Hepatocyte (in vitro differentiated cells): ENCODE results near the gene DOP1B. TPM values are rescaled to one million over a fixed set of nuclear protein-coding genes. Genes with fewer than 3 reads are reported as not detected.

Source experiments
- DNase-seq: peaks from one replicate; pipeline ENCODE4 v3.0.0-alpha.2; 2016; ENCODE audit warnings: low spot score
- H2AFZ ChIP-seq: fragments of 200-600 bp; sonication (generic); 2 replicates; pipeline ENCODE4 v1.6.0; 2016; ENCODE audit warnings: antibody characterized with exemption, mild to moderate bottlenecking
- H3K27ac ChIP-seq: fragments of 200-600 bp; sonication (generic); 2 replicates; pipeline ENCODE4 v1.5.1; 2016; ENCODE audit warnings: mild to moderate bottlenecking
- H3K27me3 ChIP-seq: fragments of 200-600 bp; sonication (generic); 2 replicates; pipeline ENCODE4 v1.6.1; 2016
- H3K36me3 ChIP-seq: fragments of 200-600 bp; sonication (generic); replicated peaks from 2 replicates; pipeline ENCODE4 v1.5.1; 2016; ENCODE audit warnings: low read depth; ENCODE audit not compliant: insufficient read depth
- H3K4me1 ChIP-seq: fragments of 200-600 bp; sonication (generic); 2 replicates; pipeline ENCODE4 v1.5.1; 2016; ENCODE audit warnings: mild to moderate bottlenecking, moderate library complexity; ENCODE audit not compliant: insufficient read depth
- H3K4me2 ChIP-seq: fragments of 200-600 bp; sonication (generic); 2 replicates; pipeline ENCODE4 v1.6.0; 2016
- H3K4me3 ChIP-seq: fragments of 200-600 bp; sonication (generic); 2 replicates; pipeline ENCODE4 v1.5.1; 2016; ENCODE audit warnings: mild to moderate bottlenecking
- H3K79me2 ChIP-seq: fragments of 200-600 bp; sonication (generic); 2 replicates; pipeline ENCODE4 v1.6.0; 2017; ENCODE audit warnings: mild to moderate bottlenecking
- H3K9me2 ChIP-seq: fragments of 200-600 bp; sonication (generic); replicated peaks from 2 replicates; pipeline ENCODE4 v1.6.0; 2017; ENCODE audit warnings: mild to moderate bottlenecking; ENCODE audit not compliant: insufficient read depth
- H3K9me3 ChIP-seq: fragments of 200-600 bp; sonication (generic); 2 replicates; pipeline ENCODE4 v1.5.1; 2016; ENCODE audit warnings: low read depth, mild to moderate bottlenecking
- H4K20me1 ChIP-seq: fragments of 200-600 bp; sonication (generic); 2 replicates; pipeline ENCODE4 v1.6.0; 2016; ENCODE audit warnings: mild to moderate bottlenecking; ENCODE audit not compliant: insufficient read depth, poor library complexity, severe bottlenecking
- EZH2 ChIP-seq: fragments of 200-600 bp; sonication (generic); IDR thresholded peaks from 2 replicates; pipeline ENCODE4 v1.6.1; 2016; ENCODE audit warnings: antibody characterized with exemption, mild to moderate bottlenecking, borderline replicate concordance
- EZH2phosphoT487 ChIP-seq: fragments of 200-600 bp; sonication (generic); IDR thresholded peaks from one replicate; pipeline ENCODE4 v1.6.1; 2018; ENCODE audit warnings: antibody characterized with exemption, mild to moderate bottlenecking, low read depth, moderate library complexity; ENCODE audit not compliant: unreplicated experiment, severe bottlenecking
- WGBS: methylation state at CpG from one replicate; pipeline ENCODE4 v1.1.6; 2016; ENCODE audit warnings: low lambda C conversion rate; ENCODE audit errors: missing lambda C conversion rate; 5-methylcytosine and 5-hydroxymethylcytosine counted together
- polyA plus RNA-seq: library from polyadenylated mRNA; unstranded; fragments of >200 nt; fragmentation: Nextera tagmentation; extraction: Ambion mirVana; gene quantifications from 2 replicates; pipeline ENCODE4 v1.2.1, GENCODE V29; 2016
- total RNA-seq: library from RNA; depleted of rRNA; stranded (reverse); fragments of >200 nt; gene quantifications from 2 replicates; pipeline ENCODE4 v1.2.3, GENCODE V29; 2014
- TF ChIP-seq, protein P1 (sequence below): fragments of 200-600 bp; sonication (generic); IDR thresholded peaks from 2 replicates; pipeline ENCODE4 v1.5.1; 2016; ENCODE audit warnings: antibody characterized with exemption, mild to moderate bottlenecking; ENCODE audit not compliant: poor library complexity

The DOP1B gene
- total and polyA plus RNA-seq, 2 experiments from 2014 or later: 6.6 to 17.7 TPM

DNA sequence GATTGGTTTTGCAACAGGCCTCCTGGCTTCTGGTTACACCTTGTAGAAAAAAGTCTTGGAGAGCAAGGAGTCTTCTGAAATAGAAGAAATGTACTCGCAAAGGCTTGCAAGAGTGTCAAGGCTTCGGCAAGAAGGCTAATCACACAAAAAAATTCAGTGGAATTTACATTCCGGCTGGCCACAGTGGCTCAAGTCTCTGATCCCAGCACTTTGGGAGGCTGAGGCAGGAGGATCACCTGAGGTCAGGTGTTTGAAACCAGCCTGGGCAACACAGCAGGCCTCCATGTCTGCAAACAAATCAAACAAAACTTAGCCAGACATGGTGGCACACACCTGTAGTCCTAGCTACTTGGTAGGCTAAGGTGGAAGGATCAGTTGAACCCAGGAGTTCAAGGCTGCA is 7.7 kb upstream of the DOP1B start:
- no peak for TF ChIP-seq EZH2
- no peak for TF ChIP-seq EZH2phosphoT487
- TF ChIP-seq, protein P1, sequence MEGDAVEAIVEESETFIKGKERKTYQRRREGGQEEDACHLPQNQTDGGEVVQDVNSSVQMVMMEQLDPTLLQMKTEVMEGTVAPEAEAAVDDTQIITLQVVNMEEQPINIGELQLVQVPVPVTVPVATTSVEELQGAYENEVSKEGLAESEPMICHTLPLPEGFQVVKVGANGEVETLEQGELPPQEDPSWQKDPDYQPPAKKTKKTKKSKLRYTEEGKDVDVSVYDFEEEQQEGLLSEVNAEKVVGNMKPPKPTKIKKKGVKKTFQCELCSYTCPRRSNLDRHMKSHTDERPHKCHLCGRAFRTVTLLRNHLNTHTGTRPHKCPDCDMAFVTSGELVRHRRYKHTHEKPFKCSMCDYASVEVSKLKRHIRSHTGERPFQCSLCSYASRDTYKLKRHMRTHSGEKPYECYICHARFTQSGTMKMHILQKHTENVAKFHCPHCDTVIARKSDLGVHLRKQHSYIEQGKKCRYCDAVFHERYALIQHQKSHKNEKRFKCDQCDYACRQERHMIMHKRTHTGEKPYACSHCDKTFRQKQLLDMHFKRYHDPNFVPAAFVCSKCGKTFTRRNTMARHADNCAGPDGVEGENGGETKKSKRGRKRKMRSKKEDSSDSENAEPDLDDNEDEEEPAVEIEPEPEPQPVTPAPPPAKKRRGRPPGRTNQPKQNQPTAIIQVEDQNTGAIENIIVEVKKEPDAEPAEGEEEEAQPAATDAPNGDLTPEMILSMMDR: no peak
- 96% methylated on average over 3 of the region's 3 CpGs for WGBS
- Histone ChIP-seq H3K9me3 (no peaks in the 10 kb centered on the region), H4K20me1 (no peaks in the 10 kb centered on the region), H3K9me2 (no peaks in the 10 kb centered on the region), H3K27me3 (no peaks in the 10 kb centered on the region), H3K79me2 (no peaks in the 10 kb centered on the region), H3K4me2 (no peak overlapping the region), H3K4me1 (no peaks in the 10 kb centered on the region), H3K27ac (no peak overlapping the region), H2AFZ (no peak overlapping the region), H3K36me3 (no peaks in the 10 kb centered on the region), H3K4me3 (no peak overlapping the region)
- DNase-seq: no peak

DNA sequence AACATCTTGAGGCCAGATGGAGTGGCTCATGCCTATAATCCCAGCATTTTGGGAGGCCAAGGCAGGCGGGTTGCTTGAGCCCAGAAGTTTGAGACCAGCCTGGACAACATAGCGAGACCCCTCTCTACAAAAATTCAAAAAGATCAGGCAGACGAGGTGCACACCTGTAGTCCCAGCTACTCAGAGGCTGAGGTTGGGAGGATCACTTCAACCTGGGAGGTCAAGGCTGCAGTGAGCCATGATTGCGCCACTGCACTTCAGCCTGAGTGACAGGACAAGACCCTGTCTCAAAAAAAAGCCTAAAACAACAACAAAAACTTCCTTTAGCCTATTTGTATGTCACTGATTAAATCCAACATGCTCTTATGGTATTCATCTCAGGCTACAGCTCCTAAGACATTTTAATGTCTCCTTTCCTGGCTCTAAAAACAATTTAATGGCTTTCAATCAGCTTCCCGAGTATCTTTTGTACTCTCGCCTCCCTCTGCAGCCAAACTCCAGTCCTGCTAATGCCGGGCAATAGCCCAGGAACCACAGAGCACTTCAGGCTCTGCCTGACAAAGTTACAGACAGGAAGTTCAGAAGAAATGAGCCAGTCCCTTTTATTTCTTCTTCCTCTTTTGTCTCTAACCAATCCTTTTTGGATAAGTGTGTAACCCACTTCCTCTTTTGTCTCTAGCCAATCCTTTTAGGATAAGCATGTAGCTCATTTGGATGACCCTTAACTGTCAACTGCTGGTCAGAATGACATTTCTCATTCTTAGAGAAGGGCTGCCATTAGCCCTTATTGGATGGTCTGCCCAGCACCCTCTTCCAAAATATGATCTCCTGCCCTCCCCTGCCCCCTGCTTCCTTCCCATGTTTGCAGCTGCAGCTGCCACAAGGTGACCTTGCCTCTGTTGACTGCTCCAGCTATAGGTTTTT is 6.6 kb upstream of the DOP1B start:
- Histone ChIP-seq H3K4me1 (no peaks in the 10 kb centered on the region), H3K36me3 (no peaks in the 10 kb centered on the region), H3K79me2 (no peaks in the 10 kb centered on the region), H3K4me3 (no peak overlapping the region), H3K9me3 (no peaks in the 10 kb centered on the region), H3K9me2 (no peaks in the 10 kb centered on the region), H4K20me1 (no peaks in the 10 kb centered on the region), H2AFZ (no peak overlapping the region), H3K27me3 (no peaks in the 10 kb centered on the region), H3K27ac (no peak overlapping the region), H3K4me2 (no peak overlapping the region)
- WGBS: 67% methylated on average over 7 of the region's 7 CpGs
- DNase-seq: no peak
- TF ChIP-seq, protein P1: no peak
- no peak for TF ChIP-seq EZH2
- no peak for TF ChIP-seq EZH2phosphoT487

DNA sequence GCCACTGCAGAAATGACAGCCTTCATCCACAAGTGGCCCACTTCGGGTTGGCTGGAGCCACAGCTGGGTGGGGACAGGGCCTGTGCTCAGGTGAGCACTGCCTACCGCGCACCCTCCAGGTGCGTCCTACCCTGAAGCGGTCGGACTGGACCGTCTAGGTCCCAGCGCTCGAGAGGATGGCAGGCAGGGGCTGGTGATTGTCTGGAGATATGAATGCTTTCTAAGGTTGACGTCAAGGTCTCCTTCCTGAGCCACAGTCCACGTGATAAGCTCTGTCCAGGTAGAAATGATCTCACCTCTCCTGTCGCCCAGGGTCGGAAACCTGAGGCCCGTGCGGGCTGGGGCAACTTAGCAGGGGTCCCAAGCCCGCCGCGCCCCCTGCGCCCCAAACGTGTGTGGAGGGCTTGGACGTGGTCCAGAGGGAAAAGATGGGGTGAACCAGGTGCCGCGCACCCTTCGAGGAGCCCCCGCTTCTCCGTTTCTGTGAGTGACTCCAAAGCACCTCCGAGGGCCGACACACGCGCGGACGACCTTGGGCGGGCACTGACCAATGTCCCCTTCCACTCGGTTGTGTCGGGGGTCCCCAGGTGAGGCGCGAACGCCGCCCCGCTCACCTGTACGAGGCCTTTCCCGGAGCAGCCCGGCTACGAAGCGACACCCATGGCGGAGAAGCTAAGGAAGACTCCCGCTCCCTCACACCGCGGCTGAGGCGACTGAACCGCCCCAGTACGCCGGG is 853 bp upstream of the DOP1B start:
- peak; percentile 85 for DNase-seq
- H3K27me3 ChIP-seq: no peaks in the 10 kb centered on the region
- H3K4me3 ChIP-seq: peak overlapping the region; percentile 5
- 6% methylated on average over 43 of the region's 53 CpGs for WGBS
- H3K27ac ChIP-seq: peak overlapping the region; percentile 91
- H3K79me2 ChIP-seq: peaks cover 28% of the 10 kb centered on the region
- no peaks in the 10 kb centered on the region for H4K20me1 ChIP-seq
- TF ChIP-seq, protein P1: no peak
- no peak for TF ChIP-seq EZH2phosphoT487
- TF ChIP-seq EZH2: no peak
- peak overlapping the region; percentile 83 for H3K4me2 ChIP-seq
- H3K9me2 ChIP-seq: no peaks in the 10 kb centered on the region
- no peaks in the 10 kb centered on the region for H3K9me3 ChIP-seq
- peaks cover 7% of the 10 kb centered on the region for H3K4me1 ChIP-seq
- H2AFZ ChIP-seq: peak overlapping the region; percentile 26
- no peaks in the 10 kb centered on the region for H3K36me3 ChIP-seq
